ENCODE data around the gene BEST2. TPM values are rescaled to one million over a fixed set of nuclear protein-coding genes. Genes with fewer than 3 reads are reported as not detected.
A peak's percentile ranks its signal among the peaks of the same experiment; 100 is the strongest.

The BEST2 gene
- total and polyA plus RNA-seq, 2 of the 4 experiments (the other 2 are of a cell fraction): not detected

DNA sequence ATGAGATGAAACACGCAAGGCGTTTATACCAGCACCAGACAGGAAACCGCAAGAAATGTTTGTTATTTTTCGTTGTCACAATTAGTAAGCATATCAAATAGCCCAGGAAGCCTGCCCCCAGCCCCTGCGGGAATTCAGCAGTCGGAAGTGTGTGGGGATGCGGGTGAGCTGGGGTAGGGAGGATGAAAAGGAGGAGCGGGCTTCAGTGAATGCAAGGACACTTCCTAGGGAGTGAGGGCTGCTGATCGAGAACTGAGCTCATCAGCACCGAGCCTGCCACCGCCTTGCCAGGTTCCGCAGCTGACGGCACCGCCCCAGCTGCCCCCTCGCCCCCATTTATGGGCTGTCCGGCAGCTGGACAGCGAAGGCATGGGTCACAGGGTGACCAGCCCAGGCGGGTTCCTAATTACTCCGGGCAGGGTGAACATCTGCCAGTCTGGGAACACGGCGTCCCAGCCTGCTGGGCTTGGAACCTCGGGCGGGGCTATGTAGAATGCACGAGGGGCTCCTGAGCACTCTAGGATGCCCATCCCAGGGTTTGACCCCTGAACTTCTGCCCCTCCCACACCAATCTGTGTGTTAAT is 1.6 kb upstream of the BEST2 start:
- H3K4ac ChIP-seq (ENCODE audit: low read depth, low read length): no peak overlapping the region
- 62% methylated on average over 5 of the region's 24 CpGs; no CpG with 5 or more reads in 1 of the 2 experiments for WGBS, 2 experiments (ENCODE audit: extremely low coverage in 2 of 2, insufficient read length in 1 of 2)
- H3K27ac ChIP-seq (ENCODE audit: insufficient read depth, low read length): no peak overlapping the region
- ATAC-seq (ENCODE audit: low read depth) (peak; percentile 79), DNase-seq (peak; percentile 56)
- peak overlapping the region; percentile 33; the same call in 1 of the 2 replicates for H2AK5ac ChIP-seq (ENCODE audit: low read depth, low read length)
- no peak overlapping the region for H3K14ac ChIP-seq (replicated peaks; ENCODE audit: low read depth, low read length)
- peaks cover 24% of the 10 kb centered on the region for H3K36me3 ChIP-seq (ENCODE audit: control insufficient read depth, insufficient read depth, low read length)
- H3K27me3 ChIP-seq (ENCODE audit: control insufficient read depth, insufficient read depth, low read length): peaks cover 26% of the 10 kb centered on the region
- peak overlapping the region; percentile 26; the same call in 1 of the 2 replicates for H3K4me2 ChIP-seq (ENCODE audit: low read depth, low read length)
- no peak overlapping the region for H4K5ac ChIP-seq (ENCODE audit: low read depth, low read length)
- peaks cover 5% of the 10 kb centered on the region; the same call in 1 of the 2 replicates for H3K9me3 ChIP-seq (ENCODE audit: control insufficient read depth, insufficient read depth, low read length)
- intact Hi-C loops (cut with micrococcal nuclease) (no loop called here), dilution Hi-C loops (cut with HindIII; ENCODE audit: low sequenced_read_pairs, unreplicated experiment) (no loop called here), in situ Hi-C loops (cut with MboI; ENCODE audit: low sequenced_read_pairs) (no loop called here)
- H3K4me1 ChIP-seq (ENCODE audit: control insufficient read depth, insufficient read depth, low read length): peaks cover 3% of the 10 kb centered on the region; the same call in 1 of the 2 replicates
- no peak overlapping the region for H4K91ac ChIP-seq (ENCODE audit: insufficient read depth, low read depth, low read length)
- H3K56ac ChIP-seq (ENCODE audit: extremely low read depth, insufficient read depth, low read length): no peak overlapping the region
- BruUV-seq (replicated peaks): no TSS peak
- TF ChIP-seq, protein P1, sequence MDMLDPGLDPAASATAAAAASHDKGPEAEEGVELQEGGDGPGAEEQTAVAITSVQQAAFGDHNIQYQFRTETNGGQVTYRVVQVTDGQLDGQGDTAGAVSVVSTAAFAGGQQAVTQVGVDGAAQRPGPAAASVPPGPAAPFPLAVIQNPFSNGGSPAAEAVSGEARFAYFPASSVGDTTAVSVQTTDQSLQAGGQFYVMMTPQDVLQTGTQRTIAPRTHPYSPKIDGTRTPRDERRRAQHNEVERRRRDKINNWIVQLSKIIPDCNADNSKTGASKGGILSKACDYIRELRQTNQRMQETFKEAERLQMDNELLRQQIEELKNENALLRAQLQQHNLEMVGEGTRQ (IDR thresholded peaks at IDR 0.05; ENCODE audit: low read depth, low read length): no peak
- TF ChIP-seq CHD1 (IDR thresholded peaks at IDR 0.05; ENCODE audit: low read depth, low read length): no peak
- no peak for TF ChIP-seq SMC3 (IDR thresholded peaks at IDR 0.05; ENCODE audit: low read depth, low read length)
- TF ChIP-seq CEBPB (IDR thresholded peaks at IDR 0.05; ENCODE audit: low read depth, low read length): no peak
- TF ChIP-seq BHLHE40 (IDR thresholded peaks at IDR 0.05; ENCODE audit: low read depth, low read length): peak; percentile 86
- TF ChIP-seq FOS (IDR thresholded peaks at IDR 0.05; ENCODE audit: low read depth, low read length): no peak
- TF ChIP-seq NFE2L2 (IDR thresholded peaks at IDR 0.05; ENCODE audit: low read depth, low read length): peak; percentile 34; the same call in 1 of the 2 replicates
- TF ChIP-seq MAZ (IDR thresholded peaks at IDR 0.05; ENCODE audit: borderline replicate concordance, low read depth, low read length): no peak
- no peak overlapping the region for H2BK15ac ChIP-seq (ENCODE audit: low read depth, low read length)
- H2AK9ac ChIP-seq (replicated peaks; ENCODE audit: low read depth, low read length, poor library complexity): peak overlapping the region; percentile 80
- CTCF ChIA-PET: interaction anchor here (0.7 to 1.6 kb wide), 2 partner anchors 11 to 16 kb away, joined by 4 to 8 read pairs; no protein-coding TSS in a partner anchor
- peaks cover 0 to 3% of the 10 kb centered on the region in 2 experiments; a peak in 1 of 4 replicates for H3K79me1 ChIP-seq (ENCODE audit: low read depth in 1 of 2, low read length in 2 of 2)
- H3K18ac ChIP-seq (ENCODE audit: low read depth, low read length): no peak overlapping the region
- no peak overlapping the region for H2BK20ac ChIP-seq (ENCODE audit: low read depth, low read length)
- H2BK5ac ChIP-seq (ENCODE audit: low read depth, low read length, poor library complexity, severe bottlenecking): no peak overlapping the region
- peak overlapping the region; percentile 18 for H2AFZ ChIP-seq (replicated peaks; ENCODE audit: low read length, poor library complexity)
- no peak overlapping the region for H3K4me3 ChIP-seq (ENCODE audit: insufficient read depth, low read depth, low read length)
- POLR2A ChIA-PET (ENCODE audit: unreplicated experiment): no interaction called here
- H3K23ac ChIP-seq (ENCODE audit: low read depth, low read length): no peak overlapping the region
- no peaks in the 10 kb centered on the region for H4K20me1 ChIP-seq (ENCODE audit: insufficient read depth, low read length)
- no peaks in the 10 kb centered on the region for H3K9me1 ChIP-seq (ENCODE audit: insufficient read depth, low read length)
- no peak overlapping the region for H4K8ac ChIP-seq (ENCODE audit: low read depth in 2 of 2, low read length in 2 of 2)
- H3K9ac ChIP-seq (ENCODE audit: low read depth, low read length): no peak overlapping the region
- H2BK120ac ChIP-seq (ENCODE audit: low read depth, low read length): no peak overlapping the region
